ENCODE results near the gene SOX1. TPM values are rescaled to one million over a fixed set of nuclear protein-coding genes. Genes with fewer than 3 reads are reported as not detected.

SOX1 gene
- polyA plus RNA-seq, 4 donors: 0.03 TPM; not detected in 3

- peak; percentile 80 to 82 for DNase-seq
- no peak for FAIRE-seq
- H3K4me3 ChIP-seq (ENCODE audit: low read depth in 1 of 3, low read length in 3 of 3): no peak overlapping the region
- peaks cover 0 to 6% of the 10 kb centered on the region in 2 donors for H3K9me3 ChIP-seq (ENCODE audit: control insufficient read depth in 2 of 2, insufficient read depth in 1 of 2, low read depth in 1 of 2, low read length in 1 of 2)
- H3K36me3 ChIP-seq (ENCODE audit: control insufficient read depth in 3 of 3, insufficient read depth in 2 of 3, low read depth in 1 of 3, low read length in 3 of 3): no peaks in the 10 kb centered on the region
- 14 to 54% (median 28%) methylated on average over 7 of the region's 7 CpGs for WGBS, 3 donors
- H3K27me3 ChIP-seq (ENCODE audit: control insufficient read depth in 3 of 3, insufficient read depth in 3 of 3, low read length in 3 of 3): peaks cover under 1 to 17% (median 6%) of the 10 kb centered on the region in 3 donors
- H3K27ac ChIP-seq (ENCODE audit: low read depth in 1 of 3, low read length in 2 of 3): no peak overlapping the region
- peaks cover 0 to 9% (median 2%) of the 10 kb centered on the region in 3 donors for H3K4me1 ChIP-seq (ENCODE audit: control insufficient read depth in 3 of 3, insufficient read depth in 2 of 3, low read depth in 1 of 3, low read length in 2 of 3)
These were observed 46.4 kb downstream of the SOX1 start for GRCh38 chr13:112113348-112113747.

- FAIRE-seq: no peak
- DNase-seq: no peak
- no peaks in the 10 kb centered on the region for H3K36me3 ChIP-seq (ENCODE audit: control insufficient read depth in 3 of 3, insufficient read depth in 2 of 3, low read depth in 1 of 3, low read length in 3 of 3)
- 56 to 65% (median 59%) methylated on average over 4 of the region's 4 CpGs for WGBS, 3 donors
- H3K9me3 ChIP-seq (ENCODE audit: control insufficient read depth in 2 of 2, insufficient read depth in 1 of 2, low read depth in 1 of 2, low read length in 1 of 2): peaks cover 0 to 6% of the 10 kb centered on the region in 2 donors
- no peak overlapping the region for H3K27ac ChIP-seq (ENCODE audit: low read depth in 1 of 3, low read length in 2 of 3)
- peaks cover 0 to 9% (median 2%) of the 10 kb centered on the region in 3 donors for H3K4me1 ChIP-seq (ENCODE audit: control insufficient read depth in 3 of 3, insufficient read depth in 2 of 3, low read depth in 1 of 3, low read length in 2 of 3)
- no peak overlapping the region for H3K4me3 ChIP-seq (ENCODE audit: low read depth in 1 of 3, low read length in 3 of 3)
- peaks cover 0 to 12% (median 4%) of the 10 kb centered on the region in 3 donors for H3K27me3 ChIP-seq (ENCODE audit: control insufficient read depth in 3 of 3, insufficient read depth in 3 of 3, low read length in 3 of 3)
These were observed 46.9 kb downstream of the SOX1 start for GRCh38 chr13:112113851-112114250.

GRCh38 chr13:112114391-112114790, 47.4 kb downstream of the SOX1 start:
- Histone ChIP-seq H3K27ac (ENCODE audit: low read depth in 1 of 3, low read length in 2 of 3) (no peak overlapping the region), H3K4me1 (ENCODE audit: control insufficient read depth in 3 of 3, insufficient read depth in 2 of 3, low read depth in 1 of 3, low read length in 2 of 3) (peaks cover 0 to 9% (median 2%) of the 10 kb centered on the region in 3 donors), H3K36me3 (ENCODE audit: control insufficient read depth in 3 of 3, insufficient read depth in 2 of 3, low read depth in 1 of 3, low read length in 3 of 3) (no peaks in the 10 kb centered on the region), H3K4me3 (ENCODE audit: low read depth in 1 of 3, low read length in 3 of 3) (no peak overlapping the region), H3K9me3 (ENCODE audit: control insufficient read depth in 2 of 2, insufficient read depth in 1 of 2, low read depth in 1 of 2, low read length in 1 of 2) (peaks cover 0 to 6% of the 10 kb centered on the region in 2 donors), H3K27me3 (ENCODE audit: control insufficient read depth in 3 of 3, insufficient read depth in 3 of 3, low read length in 3 of 3) (peaks cover 0 to 9% (median 4%) of the 10 kb centered on the region in 3 donors)
- WGBS, 3 donors: 66 to 78% (median 72%) methylated on average over 11 of the region's 11 CpGs
- FAIRE-seq: no peak
- DNase-seq: no peak

- Histone ChIP-seq H3K36me3 (ENCODE audit: control insufficient read depth in 3 of 3, insufficient read depth in 2 of 3, low read depth in 1 of 3, low read length in 3 of 3) (no peaks in the 10 kb centered on the region), H3K4me3 (ENCODE audit: low read depth in 1 of 3, low read length in 3 of 3) (no peak overlapping the region), H3K4me1 (ENCODE audit: control insufficient read depth in 3 of 3, insufficient read depth in 2 of 3, low read depth in 1 of 3, low read length in 2 of 3) (peaks cover 0 to 9% (median 2%) of the 10 kb centered on the region in 3 donors), H3K9me3 (ENCODE audit: control insufficient read depth in 2 of 2, insufficient read depth in 1 of 2, low read depth in 1 of 2, low read length in 1 of 2) (peaks cover 0 to 6% of the 10 kb centered on the region in 2 donors), H3K27ac (ENCODE audit: low read depth in 1 of 3, low read length in 2 of 3) (no peak overlapping the region), H3K27me3 (ENCODE audit: control insufficient read depth in 3 of 3, insufficient read depth in 3 of 3, low read length in 3 of 3) (peaks cover 0 to 10% (median 4%) of the 10 kb centered on the region in 3 donors)
- FAIRE-seq (no peak), DNase-seq (no peak)
- WGBS, 3 donors: 82 to 90% (median 83%) methylated on average over 17 to 20 of the region's 20 CpGs
These were observed 48.6 kb downstream of the SOX1 start for GRCh38 chr13:112115403-112116091.

GRCh38 chr13:112116187-112116950, 49.4 kb downstream of the SOX1 start:
- Histone ChIP-seq H3K27ac (ENCODE audit: low read depth in 1 of 3, low read length in 2 of 3) (no peak overlapping the region), H3K4me3 (ENCODE audit: low read depth in 1 of 3, low read length in 3 of 3) (no peak overlapping the region), H3K27me3 (ENCODE audit: control insufficient read depth in 3 of 3, insufficient read depth in 3 of 3, low read length in 3 of 3) (peaks cover 0 to 8% (median 4%) of the 10 kb centered on the region in 3 donors), H3K36me3 (ENCODE audit: control insufficient read depth in 3 of 3, insufficient read depth in 2 of 3, low read depth in 1 of 3, low read length in 3 of 3) (no peaks in the 10 kb centered on the region), H3K9me3 (ENCODE audit: control insufficient read depth in 2 of 2, insufficient read depth in 1 of 2, low read depth in 1 of 2, low read length in 1 of 2) (peaks cover 0 to 6% of the 10 kb centered on the region in 2 donors), H3K4me1 (ENCODE audit: control insufficient read depth in 3 of 3, insufficient read depth in 2 of 3, low read depth in 1 of 3, low read length in 2 of 3) (peaks cover 0 to 9% (median 2%) of the 10 kb centered on the region in 3 donors)
- FAIRE-seq (no peak), DNase-seq (no peak)
- WGBS, 3 donors: 83 to 89% (median 84%) methylated on average over 22 of the region's 22 CpGs

- H3K27me3 ChIP-seq (ENCODE audit: control insufficient read depth in 3 of 3, insufficient read depth in 3 of 3, low read length in 3 of 3): peaks cover 0 to 3% (median 3%) of the 10 kb centered on the region in 3 donors
- 83 to 89% (median 84%) methylated on average over 14 of the region's 14 CpGs for WGBS, 3 donors
- H3K9me3 ChIP-seq (ENCODE audit: control insufficient read depth in 2 of 2, insufficient read depth in 1 of 2, low read depth in 1 of 2, low read length in 1 of 2): peaks cover 0 to 5% of the 10 kb centered on the region in 2 donors
- no peak overlapping the region for H3K4me3 ChIP-seq (ENCODE audit: low read depth in 1 of 3, low read length in 3 of 3)
- peaks cover 0 to 9% (median 2%) of the 10 kb centered on the region in 3 donors for H3K4me1 ChIP-seq (ENCODE audit: control insufficient read depth in 3 of 3, insufficient read depth in 2 of 3, low read depth in 1 of 3, low read length in 2 of 3)
- no peaks in the 10 kb centered on the region for H3K36me3 ChIP-seq (ENCODE audit: control insufficient read depth in 3 of 3, insufficient read depth in 2 of 3, low read depth in 1 of 3, low read length in 3 of 3)
- H3K27ac ChIP-seq (ENCODE audit: low read depth in 1 of 3, low read length in 2 of 3): no peak overlapping the region
- FAIRE-seq (no peak), DNase-seq (no peak)
These were observed 50.5 kb downstream of the SOX1 start for GRCh38 chr13:112117258-112117954.

GRCh38 chr13:112117955-112118302, 51.0 kb downstream of the SOX1 start:
- peaks cover 0 to 2% (median 0%) of the 10 kb centered on the region in 3 donors for H3K27me3 ChIP-seq (ENCODE audit: control insufficient read depth in 3 of 3, insufficient read depth in 3 of 3, low read length in 3 of 3)
- no peaks in the 10 kb centered on the region for H3K36me3 ChIP-seq (ENCODE audit: control insufficient read depth in 3 of 3, insufficient read depth in 2 of 3, low read depth in 1 of 3, low read length in 3 of 3)
- FAIRE-seq (no peak), DNase-seq (no peak)
- peaks cover 0 to 9% (median 2%) of the 10 kb centered on the region in 3 donors for H3K4me1 ChIP-seq (ENCODE audit: control insufficient read depth in 3 of 3, insufficient read depth in 2 of 3, low read depth in 1 of 3, low read length in 2 of 3)
- WGBS, 3 donors: 67 to 76% (median 74%) methylated on average over 17 to 18 of the region's 18 CpGs
- H3K27ac ChIP-seq (ENCODE audit: low read depth in 1 of 3, low read length in 2 of 3): no peak overlapping the region
- H3K4me3 ChIP-seq (ENCODE audit: low read depth in 1 of 3, low read length in 3 of 3): no peak overlapping the region
- no peaks in the 10 kb centered on the region for H3K9me3 ChIP-seq (ENCODE audit: control insufficient read depth in 2 of 2, insufficient read depth in 1 of 2, low read depth in 1 of 2, low read length in 1 of 2)

GRCh38 chr13:112118451-112119064, 51.6 kb downstream of the SOX1 start:
- Histone ChIP-seq H3K27me3 (ENCODE audit: control insufficient read depth in 3 of 3, insufficient read depth in 3 of 3, low read length in 3 of 3) (peaks cover 0 to 2% (median 0%) of the 10 kb centered on the region in 3 donors), H3K4me1 (ENCODE audit: control insufficient read depth in 3 of 3, insufficient read depth in 2 of 3, low read depth in 1 of 3, low read length in 2 of 3) (peaks cover 0 to 6% (median under 1%) of the 10 kb centered on the region in 3 donors), H3K9me3 (ENCODE audit: control insufficient read depth in 2 of 2, insufficient read depth in 1 of 2, low read depth in 1 of 2, low read length in 1 of 2) (no peaks in the 10 kb centered on the region), H3K27ac (ENCODE audit: low read depth in 1 of 3, low read length in 2 of 3) (no peak overlapping the region), H3K4me3 (ENCODE audit: low read depth in 1 of 3, low read length in 3 of 3) (no peak overlapping the region), H3K36me3 (ENCODE audit: control insufficient read depth in 3 of 3, insufficient read depth in 2 of 3, low read depth in 1 of 3, low read length in 3 of 3) (no peaks in the 10 kb centered on the region)
- FAIRE-seq: no peak
- WGBS, 3 donors: 75 to 78% (median 77%) methylated on average over 23 of the region's 23 CpGs
- no peak for DNase-seq
